Right lobe of liver (tissue), 6 donors: ENCODE results near the gene CACNA1C. TPM values are rescaled to one million over a fixed set of nuclear protein-coding genes. Genes with fewer than 3 reads are reported as not detected.

Experiments
- ATAC-seq, 4 donors: fragments of 200-7000 bp; cut with Tn5 transposase; one replicate each; pipeline ENCODE4 v1.9.1; 2020; ENCODE audit warnings: mild to moderate bottlenecking in 4 of 4, moderate library complexity in 4 of 4
- DNase-seq, 3 donors: peaks; one replicate each; pipeline ENCODE4 v3.0.0-alpha.2; 2020
- H3K27ac ChIP-seq, 3 donors: fragments of 200-600 bp; one replicate each; pipeline ENCODE4 v1.8.0; 2022
- H3K27me3 ChIP-seq, 2 donors: fragments of 200-600 bp; one replicate each; pipeline ENCODE4 v1.8.0; 2022
- H3K36me3 ChIP-seq, 4 donors: fragments of 200-600 bp; sonication (generic) in 1 of 4; one replicate each; pipeline versions ENCODE4 v1.5.1 to v1.8.0; 2017 to 2022; ENCODE audit warnings: control low read depth in 1 of 4
- H3K4me1 ChIP-seq, 4 donors: fragments of 200-600 bp; sonication (generic) in 1 of 4; one replicate each; pipeline versions ENCODE4 v1.5.1 to v1.8.0; 2017 to 2022; ENCODE audit warnings: control low read depth in 1 of 4
- H3K4me3 ChIP-seq, 3 donors: fragments of 200-600 bp; one replicate each; pipeline ENCODE4 v1.8.0; 2022
- H3K9me3 ChIP-seq, 4 donors: fragments of 200-600 bp; sonication (generic) in 1 of 4; one replicate each; pipeline versions ENCODE4 v1.5.1 to v1.8.0; 2017 to 2022; ENCODE audit warnings: control low read depth in 1 of 4
- CTCF ChIP-seq, 4 donors: fragments of 200-600 bp in 3 of 4; fragments of 450-650 bp in 1 of 4; IDR thresholded peaks; one replicate each; pipeline versions ENCODE4 v1.5.1 to v1.8.0; 2016 to 2022; ENCODE audit warnings: antibody characterized with exemption in 4 of 4, mild to moderate bottlenecking in 2 of 4
- POLR2A ChIP-seq: fragments of 450-650 bp; IDR thresholded peaks from one replicate; pipeline ENCODE4 v1.6.1; 2017; ENCODE audit warnings: antibody characterized with exemption, mild to moderate bottlenecking
- WGBS: methylation state at CpG from one replicate; pipeline ENCODE4 v1.1.6; 2018; ENCODE audit warnings: low coverage, low lambda C conversion rate; ENCODE audit not compliant: insufficient coverage; ENCODE audit errors: missing lambda C conversion rate; 5-methylcytosine and 5-hydroxymethylcytosine counted together
- intact Hi-C, 2 donors: fragments of 100-400 bp; cut with DNase I; formaldehyde crosslinking; loops; one replicate each; pipeline versions ENCODE4 v1.11.2 to v1.14.1; 2022
- total RNA-seq, 6 experiments: library from RNA; depleted of rRNA in 2 of 6; stranded (reverse); fragments of >200 nt in 2 of 6; fragmentation: NEBNext Ultra II Directional in 3 of 6; extraction: Animal tissue kit (Norgen Biotek cat#: 25700) in 3 of 6; gene quantifications; one replicate each; pipeline versions ENCODE4 v1.1.0 to v1.2.4, GENCODE V29; 2016 to 2023
- donor health status: DM: no; HTN: yes; CAD: no.
- donor health status: DM: no; HTN: no; CAD: no.
- donor health status: DM: no; HTN: no; CAD: no.
- donor health status: DM: no; HTN: yes; CAD: no.
- donor health status: DM: no; HTN: yes; CAD: no.

Gene CACNA1C
- total RNA-seq, 6 experiments from 2014 or later = 0.18 to 1.0 (median 0.57) TPM

GRCh38 chr12:2374092-2374906 lies 321.5 kb downstream of the CACNA1C start:
- H3K27me3 ChIP-seq = no peaks in the 10 kb centered on the region
- DNase-seq (no peak), ATAC-seq (no peak)
- H3K4me3 ChIP-seq = no peak overlapping the region
- no peak for TF ChIP-seq POLR2A
- no peak for TF ChIP-seq CTCF (IDR thresholded peaks at IDR 0.05)
- H3K36me3 ChIP-seq = no peaks in the 10 kb centered on the region
- 41% methylated on average over 5 of the region's 10 CpGs for WGBS
- no peaks in the 10 kb centered on the region for H3K9me3 ChIP-seq
- no peaks in the 10 kb centered on the region for H3K4me1 ChIP-seq
- intact Hi-C loops = no loop called here
- no peak overlapping the region for H3K27ac ChIP-seq

GRCh38 chr12:2375871-2376270 lies 323.1 kb downstream of the CACNA1C start:
- Histone ChIP-seq H3K27ac (no peak overlapping the region), H3K4me1 (no peaks in the 10 kb centered on the region), H3K4me3 (no peak overlapping the region), H3K27me3 (no peaks in the 10 kb centered on the region), H3K36me3 (no peaks in the 10 kb centered on the region), H3K9me3 (no peaks in the 10 kb centered on the region)
- ATAC-seq (no peak), DNase-seq (no peak)
- TF ChIP-seq POLR2A (no peak), CTCF (IDR thresholded peaks at IDR 0.05) (no peak)
- 33% methylated on average over 1 of the region's 3 CpGs for WGBS
- intact Hi-C loops = no loop called here

- H3K4me1 ChIP-seq = no peaks in the 10 kb centered on the region
- TF ChIP-seq POLR2A = no peak
- TF ChIP-seq CTCF (IDR thresholded peaks at IDR 0.05) = no peak
- H3K36me3 ChIP-seq = no peaks in the 10 kb centered on the region
- no peak overlapping the region for H3K4me3 ChIP-seq
- intact Hi-C loops = no loop called here
- no peak for DNase-seq
- no peak overlapping the region for H3K27ac ChIP-seq
- no peaks in the 10 kb centered on the region for H3K9me3 ChIP-seq
- WGBS = 37% methylated on average over 9 of the region's 20 CpGs
- no peak for ATAC-seq
- H3K27me3 ChIP-seq = no peaks in the 10 kb centered on the region
These were observed 324.3 kb downstream of the CACNA1C start for GRCh38 chr12:2376908-2377657.

GRCh38 chr12:2378835-2379330 lies 326.1 kb downstream of the CACNA1C start:
- Histone ChIP-seq H3K27ac (no peak overlapping the region), H3K36me3 (no peaks in the 10 kb centered on the region), H3K4me1 (no peaks in the 10 kb centered on the region), H3K27me3 (no peaks in the 10 kb centered on the region), H3K9me3 (no peaks in the 10 kb centered on the region), H3K4me3 (no peak overlapping the region)
- DNase-seq (no peak), ATAC-seq (no peak)
- WGBS = 37% methylated on average over 7 of the region's 7 CpGs
- TF ChIP-seq POLR2A (no peak), CTCF (IDR thresholded peaks at IDR 0.05) (no peak)
- intact Hi-C loops = no loop called here
